Measurements from ENCODE around the gene CDC73. TPM values are rescaled to one million over a fixed set of nuclear protein-coding genes. Genes with fewer than 3 reads are reported as not detected.

Gene CDC73
- total and polyA plus RNA-seq, 4 donors = 5.8 to 20.6 (median 12.6) TPM

GRCh38 chr1:193303849-193304248 lies 182.0 kb downstream of the CDC73 start:
- H3K4me1 ChIP-seq (ENCODE audit: control insufficient read depth in 4 of 4, insufficient read depth in 4 of 4, low read length in 3 of 4) = no peaks in the 10 kb centered on the region
- no peak overlapping the region for H3K9ac ChIP-seq (ENCODE audit: low read depth in 1 of 2, low read length in 2 of 2)
- H3K27me3 ChIP-seq (ENCODE audit: control insufficient read depth in 4 of 4, insufficient read depth in 4 of 4, low read length in 3 of 4) = no peaks in the 10 kb centered on the region
- H3K4me3 ChIP-seq (ENCODE audit: low read depth in 1 of 3, low read length in 3 of 3) = no peak overlapping the region
- no peak for DNase-seq (ENCODE audit: low spot score)
- no peak for TF ChIP-seq GABPA (IDR thresholded peaks at IDR 0.05 in 1 of 2, conservative IDR thresholded peaks at IDR 0.05 in 1 of 2)
- WGBS = 88% methylated on average over 1 of the region's 1 CpG
- H3K27ac ChIP-seq (ENCODE audit: low read depth in 1 of 2, low read length in 2 of 2) = no peak overlapping the region
- no peaks in the 10 kb centered on the region for H3K9me3 ChIP-seq (ENCODE audit: control insufficient read depth in 4 of 4, low read length in 3 of 4)
- no peaks in the 10 kb centered on the region for H3K36me3 ChIP-seq (ENCODE audit: control insufficient read depth in 4 of 4, insufficient read depth in 3 of 4, low read depth in 1 of 4, low read length in 3 of 4)

Small RNA genes lying within 50 kb of the gene (small RNA-seq; reads per million reads assigned to genes)
- gene MIR1278 = 0.11 reads per million

Other genes starting within 250 kb of the CDC73 start
- gene UCHL5, start 62.7 kb upstream of the CDC73 start, total RNA-seq = 10 to 100 TPM; 21.1 to 29.7 TPM
- 10 to 100 TPM; 14.5 to 22.0 TPM for gene UCHL5, start 62.7 kb upstream of the CDC73 start, polyA plus RNA-seq
- 100 to 1,000 TPM in 1 of 2 donors, 10 to 100 TPM in 1; 41.1 to 121 TPM for gene RO60, start 62.4 kb upstream of the CDC73 start, total RNA-seq
- 10 to 100 TPM in 1 of 2 donors, 1 to 10 TPM in 1; 5.9 to 28.8 TPM for gene RO60, start 62.4 kb upstream of the CDC73 start, polyA plus RNA-seq
- 1 to 10 TPM; 3.1 to 5.6 TPM for gene GLRX2, start 16.6 kb upstream of the CDC73 start, total RNA-seq
- gene GLRX2, start 16.6 kb upstream of the CDC73 start, polyA plus RNA-seq = 10 to 100 TPM in 1 of 2 donors, 1 to 10 TPM in 1; 9.9 to 25.8 TPM
- 1 to 10 TPM in 1 of 2 donors, under 1 TPM in 1; 0.25 to 1.9 TPM for gene B3GALT2, start 64.6 kb downstream of the CDC73 start, total RNA-seq
- gene B3GALT2, start 64.6 kb downstream of the CDC73 start, polyA plus RNA-seq = under 1 TPM; 0.10 to 0.46 TPM